Lower lobe of right lung (tissue), 2 donors: ENCODE data around the gene COPS6. TPM values are rescaled to one million over a fixed set of nuclear protein-coding genes. Genes with fewer than 3 reads are reported as not detected.

Experiments
- ATAC-seq, 2 donors: fragments of 200-7000 bp; cut with Tn5 transposase; one replicate each; pipeline ENCODE4 v1.9.1; 2020 to 2022; ENCODE audit warnings: mild to moderate bottlenecking in 2 of 2, moderate library complexity in 2 of 2
- DNase-seq: peaks from one replicate; pipeline ENCODE4 v3.0.0-alpha.2; 2020
- H3K27ac ChIP-seq: fragments of 200-600 bp; one replicate; pipeline ENCODE4 v1.8.0; 2022
- H3K27me3 ChIP-seq: fragments of 200-600 bp; one replicate; pipeline ENCODE4 v1.8.0; 2022; ENCODE audit warnings: low read depth
- H3K36me3 ChIP-seq: fragments of 200-600 bp; one replicate; pipeline ENCODE4 v1.8.0; 2022; ENCODE audit warnings: mild to moderate bottlenecking
- H3K4me1 ChIP-seq: fragments of 200-600 bp; one replicate; pipeline ENCODE4 v1.8.0; 2022
- H3K4me3 ChIP-seq: fragments of 200-600 bp; one replicate; pipeline ENCODE4 v1.8.0; 2022; ENCODE audit warnings: mild to moderate bottlenecking
- H3K9me3 ChIP-seq: fragments of 200-600 bp; one replicate; pipeline ENCODE4 v1.8.0; 2022
- CTCF ChIP-seq: fragments of 200-600 bp; IDR thresholded peaks from one replicate; pipeline ENCODE4 v1.8.0; 2022; ENCODE audit warnings: antibody characterized with exemption, mild to moderate bottlenecking
- intact Hi-C: fragments of 100-400 bp; cut with DNase I; formaldehyde crosslinking; loops from one replicate; pipeline ENCODE4 v1.11.0; 2022
- long read RNA-seq: library from polyadenylated mRNA; unstranded; transcript quantifications from one replicate; pipeline ENCODE4 v2.0.0, GENCODE V29; 2021
- total RNA-seq: library from RNA; stranded (reverse); fragmentation: NEBNext Ultra II Directional; extraction: Animal tissue kit (Norgen Biotek cat#: 25700); gene quantifications from one replicate; pipeline ENCODE4 v1.2.1, GENCODE V29; 2021
- donor health status: DM: no; HTN: yes; CAD: no; lungs with severe emphysema.

COPS6 gene
- total RNA-seq, result 70.6 TPM
- long read RNA-seq, transcript COPS6-201 (10 exons, 1,432 nt), result major isoform, 176 of 209 reads
- long read RNA-seq, partial matches to known transcripts, result 13 of 209 reads
- long read RNA-seq, other reads (novel, unspliced or antisense), result 12 of 209 reads

- peak within 1 kb of the TSS; percentile 84 for H3K27ac ChIP-seq
- peak within 1 kb of the TSS; percentile 89 for H3K4me3 ChIP-seq
- TF ChIP-seq CTCF, result no peak
- intact Hi-C loops, result no loop called here
- DNase-seq (peak; percentile 91), ATAC-seq (peak; percentile 93 to 94)
- peaks cover 25% of the 10 kb centered on the region for H3K4me1 ChIP-seq
- no peaks in the 10 kb centered on the region for H3K9me3 ChIP-seq
- no peaks in the 10 kb centered on the region for H3K27me3 ChIP-seq
- peaks cover 35% of the 10 kb centered on the region for H3K36me3 ChIP-seq
Measured at GRCh38 chr7:100088621-100089457, at the start of gene COPS6. Gene COPS6, plus strand, starts transcription at chr7:100088969. Its CDS starts 22 bp downstream, at chr7:100088991.

- intact Hi-C loops, result no loop called here
- TF ChIP-seq CTCF, result no peak
- Histone ChIP-seq H3K27ac (no peak overlapping the region), H3K36me3 (peaks cover 11% of the 10 kb centered on the region), H3K9me3 (no peaks in the 10 kb centered on the region), H3K27me3 (no peaks in the 10 kb centered on the region), H3K4me1 (peaks cover 13% of the 10 kb centered on the region), H3K4me3 (no peak overlapping the region)
- DNase-seq (no peak), ATAC-seq (no peak)
Measured at GRCh38 chr7:100040575-100040974, 48.2 kb upstream of the COPS6 start.

DNA sequence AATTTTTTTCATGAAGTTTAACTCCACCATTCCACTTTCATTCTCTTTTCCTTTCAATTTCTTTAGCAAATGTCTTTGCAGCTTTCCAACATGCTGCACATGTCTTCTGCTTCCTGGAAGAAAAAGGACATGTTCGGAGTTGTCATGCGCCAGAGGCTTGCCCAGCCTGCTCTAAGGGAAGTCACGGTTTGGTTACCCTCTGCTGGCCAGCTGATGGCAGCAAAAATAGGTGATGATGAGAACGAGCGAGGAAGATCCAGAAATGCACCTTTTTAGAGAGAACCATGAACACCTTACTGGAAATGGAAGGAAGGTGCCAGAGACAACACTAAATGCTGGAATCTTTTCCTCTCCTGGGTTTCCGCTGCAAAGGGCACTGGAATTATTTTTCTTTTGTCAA, 44.1 kb upstream of the COPS6 start:
- Histone ChIP-seq H3K36me3 (no peaks in the 10 kb centered on the region), H3K27me3 (no peaks in the 10 kb centered on the region), H3K9me3 (no peaks in the 10 kb centered on the region), H3K4me1 (peaks cover 5% of the 10 kb centered on the region), H3K4me3 (no peak overlapping the region), H3K27ac (no peak overlapping the region)
- intact Hi-C loops, result no loop called here
- no peak for ATAC-seq
- DNase-seq, result no peak
- TF ChIP-seq CTCF, result no peak

DNA sequence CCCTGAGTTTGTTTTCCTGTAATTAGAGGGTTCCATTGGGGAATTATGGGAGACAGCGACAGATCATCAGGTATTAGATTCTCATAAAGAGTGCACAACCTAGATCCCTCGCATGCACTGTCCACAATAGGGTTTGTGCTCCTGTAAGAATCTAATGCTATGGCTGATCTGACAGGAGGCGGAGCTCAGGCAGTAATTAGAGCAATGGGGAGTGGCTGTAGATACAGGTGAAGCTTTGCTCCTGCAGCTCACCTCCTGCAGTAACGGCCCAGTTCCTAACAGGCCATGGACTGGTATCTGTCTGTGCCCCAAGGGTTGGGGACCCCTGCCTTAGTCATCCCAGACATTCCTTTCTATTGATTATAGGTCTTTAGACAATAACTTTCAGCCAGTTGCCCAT, 40.1 kb upstream of the COPS6 start:
- H3K27me3 ChIP-seq, result no peaks in the 10 kb centered on the region
- H3K36me3 ChIP-seq, result peaks cover 6% of the 10 kb centered on the region
- ATAC-seq (no peak), DNase-seq (no peak)
- no peaks in the 10 kb centered on the region for H3K9me3 ChIP-seq
- peaks cover 12% of the 10 kb centered on the region for H3K4me1 ChIP-seq
- H3K27ac ChIP-seq, result no peak overlapping the region
- no peak overlapping the region for H3K4me3 ChIP-seq
- intact Hi-C loops, result no loop called here
- no peak for TF ChIP-seq CTCF

DNA sequence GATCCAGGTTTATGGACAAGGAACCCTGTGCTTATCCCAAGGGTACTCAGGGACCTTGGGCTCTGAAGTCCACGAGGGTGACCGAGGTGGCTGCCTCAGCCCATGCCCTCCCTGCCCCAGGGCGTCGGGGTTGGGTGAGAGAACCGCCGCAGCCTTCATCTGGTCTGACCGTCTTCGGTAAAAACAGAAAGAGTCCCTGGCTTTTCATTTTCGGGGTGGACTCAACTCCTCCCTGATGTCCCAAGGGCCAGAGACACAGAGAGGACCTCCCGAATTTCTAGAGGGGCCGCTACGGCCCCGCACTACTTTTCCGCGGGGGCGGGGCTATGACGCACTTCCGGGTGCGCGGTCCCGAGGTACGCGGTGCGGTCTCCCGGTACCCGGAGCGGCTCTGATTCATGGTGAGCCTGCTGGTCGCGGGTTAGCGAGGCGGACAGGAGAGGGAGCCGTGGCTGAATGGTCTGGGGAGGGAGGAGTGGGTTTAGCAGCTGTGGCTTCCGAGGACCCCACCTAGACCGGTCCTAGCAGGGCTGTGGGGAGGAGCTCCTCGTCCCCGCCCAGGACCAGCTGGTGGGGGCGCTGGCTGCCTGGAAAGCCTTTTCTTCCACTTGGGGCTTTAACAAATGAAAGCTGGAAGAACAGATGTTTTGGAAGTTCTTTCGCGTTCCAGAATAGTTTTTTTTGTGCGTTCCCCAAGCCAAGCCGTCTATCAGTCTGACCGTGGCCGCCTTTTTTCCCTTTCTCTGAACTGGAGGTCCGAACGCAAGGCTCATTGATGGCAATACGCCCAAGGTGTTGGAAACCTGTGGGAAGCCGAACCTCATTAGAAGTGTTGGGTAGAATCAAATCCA, 39.1 kb upstream of the COPS6 start, which contains the start of gene ZSCAN21:
Gene ZSCAN21, plus strand, starts transcription at position 334 of the 851 bp plus-strand sequence. CDS start 7,233 bp downstream, outside the sequence.
- Histone ChIP-seq H3K36me3 (peaks cover 6% of the 10 kb centered on the region), H3K4me3 (peak within 1 kb of the TSS; percentile 86), H3K4me1 (peaks cover 12% of the 10 kb centered on the region), H3K27me3 (no peaks in the 10 kb centered on the region), H3K27ac (peak within 1 kb of the TSS; percentile 93), H3K9me3 (no peaks in the 10 kb centered on the region)
- DNase-seq (peak; percentile 90), ATAC-seq (peak; percentile 96 to 98)
- TF ChIP-seq CTCF, result peak; percentile 22
- intact Hi-C loops, result no loop called here
